Thymus (tissue), 11 donors: ENCODE data around the gene MPPED1. TPM values are rescaled to one million over a fixed set of nuclear protein-coding genes. Genes with fewer than 3 reads are reported as not detected.

ENCODE experiments used
- DNase-seq, 9 donors: peaks; one replicate each; pipeline ENCODE4 v3.0.0-alpha.2; 2013; ENCODE audit warnings: low spot score in 9 of 9, low read depth in 6 of 9, missing footprints in 1 of 9
- H3K27ac ChIP-seq, 2 donors: one replicate each; pipeline ENCODE4 v1.5.1; 2013; ENCODE audit warnings: control low read depth in 1 of 2, low read depth in 1 of 2, low read length in 1 of 2, mild to moderate bottlenecking in 1 of 2, moderate library complexity in 1 of 2
- H3K27me3 ChIP-seq, 2 donors: one replicate each; pipeline ENCODE4 v1.5.1; 2013; ENCODE audit warnings: low read length in 1 of 2; ENCODE audit not compliant: control insufficient read depth in 2 of 2, insufficient read depth in 1 of 2
- H3K36me3 ChIP-seq, 2 donors: one replicate each; pipeline ENCODE4 v1.5.1; 2013; ENCODE audit warnings: low read length in 1 of 2, mild to moderate bottlenecking in 1 of 2, moderate library complexity in 1 of 2; ENCODE audit not compliant: control insufficient read depth in 2 of 2, insufficient read depth in 2 of 2
- H3K4me1 ChIP-seq, 2 donors: one replicate each; pipeline ENCODE4 v1.5.1; 2013; ENCODE audit warnings: low read length in 2 of 2; ENCODE audit not compliant: control insufficient read depth in 2 of 2, insufficient read depth in 2 of 2
- H3K4me3 ChIP-seq, 2 donors: one replicate each; pipeline ENCODE4 v1.5.1; 2013; ENCODE audit warnings: low read length in 2 of 2, control low read depth in 1 of 2, mild to moderate bottlenecking in 1 of 2
- H3K9me3 ChIP-seq, 2 donors: one replicate each; pipeline ENCODE4 v1.5.1; 2013; ENCODE audit warnings: low read length in 1 of 2, mild to moderate bottlenecking in 1 of 2; ENCODE audit not compliant: control insufficient read depth in 2 of 2, insufficient read depth in 1 of 2
- WGBS: extraction: QIAGEN DNeasy Blood & Tissue Kit; methylation state at CpG from one replicate; pipeline ENCODE4 v1.1.7; 2013; 5-methylcytosine and 5-hydroxymethylcytosine counted together
- polyA plus RNA-seq: library from polyadenylated mRNA; stranded (reverse); fragments of 200-250 nt; gene quantifications from one replicate; pipeline ENCODE4 v1.2.3, GENCODE V29; 2013
- total RNA-seq: library from RNA; stranded (reverse); fragments of 120-200 nt; gene quantifications from one replicate; pipeline ENCODE4 v1.2.4, GENCODE V29; 2013
- donor health status: healthy.

The MPPED1 gene
- total and polyA plus RNA-seq, 2 donors: 0.19 to 6.5 TPM

DNA sequence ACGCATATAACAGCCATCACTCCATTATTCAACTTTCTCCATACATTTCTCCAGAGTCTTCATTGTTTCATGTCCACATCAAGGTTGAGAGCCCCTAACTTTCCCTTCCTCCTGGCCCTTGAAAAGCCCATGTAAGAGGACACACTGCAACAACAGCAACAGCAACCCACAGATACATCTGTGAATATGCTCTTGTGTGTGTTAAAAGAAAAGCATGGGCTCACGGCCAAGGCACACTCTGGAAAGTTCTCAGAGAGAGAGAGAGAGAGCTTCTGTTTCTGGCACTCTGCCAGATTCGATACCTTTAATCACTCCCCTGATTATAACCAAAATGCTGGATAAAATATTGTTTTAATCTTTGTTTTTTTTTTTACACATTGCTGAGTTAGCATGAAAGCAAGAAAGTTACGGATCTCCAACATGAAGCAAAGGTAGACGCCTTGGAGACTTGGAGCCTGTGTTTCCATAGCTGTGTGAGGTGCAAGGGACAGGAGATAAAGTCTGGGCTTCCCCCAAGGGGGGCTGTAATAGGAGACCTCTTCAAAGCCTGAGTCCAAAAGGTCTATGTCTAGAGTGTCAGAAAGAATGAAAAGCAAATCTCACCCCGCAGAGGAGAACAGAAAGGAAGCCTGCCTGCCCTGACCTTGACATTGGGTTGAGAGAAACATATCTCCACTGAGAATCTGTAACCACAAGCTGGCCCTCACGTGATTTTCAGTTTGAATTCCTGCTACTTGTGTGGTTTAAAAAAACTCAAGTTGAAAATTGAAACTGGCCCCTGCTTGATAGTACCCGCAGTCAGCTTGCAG lies 33.7 kb upstream of the MPPED1 start:
- Histone ChIP-seq H3K27me3 (no peaks in the 10 kb centered on the region), H3K27ac (peak overlapping the region in 1 of 2 donors; percentile 6)
- DNase-seq: peak in 2 of 9 donors; percentile 9 to 30

DNA sequence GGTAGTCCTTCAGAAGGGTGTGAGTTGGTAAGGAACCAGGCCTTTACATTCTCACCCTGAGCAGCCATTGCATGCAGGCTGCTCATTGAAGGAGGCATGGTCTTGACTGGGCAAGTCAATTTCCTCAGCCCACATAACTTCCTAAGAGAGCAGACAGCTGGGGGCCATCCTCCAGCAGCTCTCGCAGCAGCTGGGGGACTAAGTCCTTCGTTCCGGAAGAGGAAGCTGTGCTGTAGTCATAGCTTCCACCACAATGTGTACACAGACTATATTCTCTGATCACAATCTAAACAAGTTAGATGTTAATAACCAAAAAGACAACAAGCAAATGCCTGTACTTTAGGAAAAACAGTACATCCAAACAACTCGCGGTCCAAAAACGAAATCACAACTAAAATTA lies 30.1 kb upstream of the MPPED1 start:
- WGBS: 58% methylated on average over 6 of the region's 6 CpGs
- Histone ChIP-seq H3K9me3 (no peaks in the 10 kb centered on the region), H3K4me3 (no peak overlapping the region), H3K4me1 (peaks cover 6 to 22% of the 10 kb centered on the region in 2 donors), H3K27ac (no peak overlapping the region), H3K36me3 (no peaks in the 10 kb centered on the region), H3K27me3 (peaks cover 0 to 9% of the 10 kb centered on the region in 2 donors)
- peak in 5 of 9 donors; percentile 17 to 72 (median 40) for DNase-seq

More for the DNA sequence above, 33.7 kb upstream of the MPPED1 start:
- Histone ChIP-seq H3K9me3 (peaks cover 0 to 3% of the 10 kb centered on the region in 2 donors), H3K36me3 (no peaks in the 10 kb centered on the region), H3K4me1 (peaks cover 6 to 25% of the 10 kb centered on the region in 2 donors), H3K4me3 (no peak overlapping the region)
- WGBS: 24% methylated on average over 8 of the region's 8 CpGs

DNA sequence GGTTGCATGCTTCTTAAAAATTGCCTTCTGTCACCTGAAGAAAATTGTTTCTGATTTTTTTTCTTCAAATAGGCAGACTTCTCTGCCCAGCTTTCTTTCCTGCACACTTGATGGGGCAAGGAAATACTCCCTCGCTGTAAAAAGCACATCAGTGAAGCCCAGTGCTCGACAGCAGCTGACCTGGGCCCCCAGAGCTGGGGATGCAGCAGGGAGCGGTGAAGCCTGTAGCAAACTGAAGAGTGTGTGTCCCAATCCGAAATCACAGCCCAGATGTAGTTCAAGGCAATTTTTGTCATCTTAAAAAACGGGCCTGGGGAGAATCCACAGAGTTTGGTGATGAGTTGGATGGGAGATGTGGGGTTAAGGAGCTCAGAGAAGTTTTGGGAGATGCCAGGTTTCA lies 27.0 kb upstream of the MPPED1 start:
- Histone ChIP-seq H3K9me3 (no peaks in the 10 kb centered on the region), H3K27me3 (peaks cover 0 to 32% of the 10 kb centered on the region in 2 donors), H3K36me3 (no peaks in the 10 kb centered on the region), H3K4me3 (no peak overlapping the region), H3K4me1 (peaks cover 2 to 5% of the 10 kb centered on the region in 2 donors), H3K27ac (no peak overlapping the region)
- no peak for DNase-seq
- 85% methylated on average over 5 of the region's 5 CpGs for WGBS

DNA sequence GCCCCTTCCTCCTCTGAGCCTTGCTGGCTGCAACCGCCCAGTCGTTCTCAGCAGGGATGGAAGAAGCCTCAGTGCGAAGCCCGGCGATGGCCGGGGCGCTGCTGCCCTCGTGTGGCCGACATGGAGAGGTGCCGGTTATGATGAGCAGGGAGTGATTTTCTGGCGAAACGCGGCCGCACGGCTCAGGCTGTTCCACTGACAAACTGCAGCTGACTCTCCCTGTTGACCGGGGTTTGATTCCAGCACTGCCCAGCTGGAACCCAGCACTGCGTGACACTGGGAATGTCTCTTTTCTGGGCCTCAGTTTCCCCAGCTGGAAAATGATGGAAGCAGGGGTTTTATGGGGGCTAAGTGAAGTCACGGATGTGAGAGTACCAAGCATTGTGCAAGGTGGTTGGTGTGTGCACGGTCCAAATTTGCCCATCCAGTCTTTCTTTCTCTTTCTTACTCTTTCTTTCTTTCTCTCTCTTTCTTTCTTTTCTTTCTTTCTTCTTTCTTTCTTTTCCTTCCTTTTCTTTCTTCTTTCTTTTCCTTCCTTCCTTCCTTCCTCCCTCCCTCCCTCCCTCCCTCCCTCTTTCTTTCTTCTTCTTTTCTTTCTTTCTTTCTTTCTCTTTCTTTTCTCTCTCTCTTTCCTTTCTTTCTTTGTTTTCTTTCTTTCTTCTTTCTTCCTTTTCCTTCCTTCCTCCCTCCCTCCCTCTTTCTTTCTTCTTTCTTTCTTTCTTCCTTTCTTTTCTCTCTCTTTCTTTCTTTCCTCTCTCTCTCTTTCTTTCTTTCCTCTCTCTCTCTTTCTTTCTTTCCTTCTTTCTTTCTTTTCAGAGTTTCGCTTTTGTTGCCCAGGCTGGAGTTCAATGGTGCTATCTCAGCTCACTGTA lies 25.8 kb upstream of the MPPED1 start:
- 11% methylated on average over 20 of the region's 20 CpGs for WGBS
- no peaks in the 10 kb centered on the region for H3K36me3 ChIP-seq
- no peak overlapping the region for H3K27ac ChIP-seq
- no peaks in the 10 kb centered on the region for H3K9me3 ChIP-seq
- peaks cover 0 to 32% of the 10 kb centered on the region in 2 donors for H3K27me3 ChIP-seq
- H3K4me1 ChIP-seq: peaks cover 2 to 5% of the 10 kb centered on the region in 2 donors
- peak in 7 of 9 donors; percentile 39 to 83 (median 64) for DNase-seq
- no peak overlapping the region for H3K4me3 ChIP-seq

DNA sequence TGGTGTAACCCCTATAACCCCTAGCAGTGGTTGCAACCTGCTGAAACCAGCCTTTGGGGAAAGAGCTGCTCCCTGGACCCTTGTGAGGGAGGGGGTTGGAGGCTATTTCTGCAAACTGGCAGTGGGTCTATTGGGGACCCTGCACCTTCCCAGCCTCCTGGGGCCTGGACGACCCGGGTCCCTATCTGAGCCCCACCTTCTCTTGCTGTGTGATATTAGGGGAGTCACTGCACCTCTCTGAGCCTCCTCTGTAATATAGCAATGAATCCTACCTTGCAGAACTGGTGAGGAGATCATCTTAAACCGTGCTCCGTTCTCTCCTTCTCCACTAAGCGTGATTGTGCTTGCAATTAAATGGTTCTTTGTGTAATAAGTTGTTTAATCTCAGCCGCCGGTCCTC lies 24.0 kb upstream of the MPPED1 start:
- Histone ChIP-seq H3K9me3 (no peaks in the 10 kb centered on the region), H3K36me3 (no peaks in the 10 kb centered on the region), H3K4me1 (no peaks in the 10 kb centered on the region), H3K4me3 (no peak overlapping the region), H3K27me3 (peaks cover 0 to 32% of the 10 kb centered on the region in 2 donors), H3K27ac (no peak overlapping the region)
- 70% methylated on average over 7 of the region's 7 CpGs for WGBS
- no peak for DNase-seq

DNA sequence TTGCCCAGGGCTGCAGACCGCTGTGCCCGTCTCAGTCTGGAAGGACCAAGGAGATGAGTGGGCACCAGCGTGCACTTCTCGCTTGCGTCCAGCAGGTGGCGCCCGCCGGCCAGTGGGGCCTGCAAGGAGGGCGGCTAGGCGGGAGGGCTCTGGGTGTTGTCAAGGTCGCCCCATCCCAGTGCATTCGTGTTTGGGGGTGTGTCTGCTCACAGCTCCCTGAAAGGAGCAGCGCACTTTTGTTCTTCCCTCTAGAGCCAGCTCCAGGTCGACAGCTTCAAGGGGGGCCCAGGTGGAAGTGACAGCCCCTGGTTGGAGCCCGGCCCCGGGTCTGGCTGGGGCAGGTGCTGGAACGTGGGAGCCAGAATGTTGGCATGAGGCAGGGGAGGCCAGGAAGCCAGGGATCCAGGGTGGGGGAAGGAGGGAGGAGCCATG lies 23.4 kb upstream of the MPPED1 start:
- WGBS: 17% methylated on average over 17 of the region's 17 CpGs
- peaks cover 0 to 32% of the 10 kb centered on the region in 2 donors for H3K27me3 ChIP-seq
- H3K36me3 ChIP-seq: no peaks in the 10 kb centered on the region
- no peak overlapping the region for H3K4me3 ChIP-seq
- H3K27ac ChIP-seq: no peak overlapping the region
- H3K4me1 ChIP-seq: no peaks in the 10 kb centered on the region
- DNase-seq: peak in 5 of 9 donors; percentile 40 to 65 (median 59)
- H3K9me3 ChIP-seq: no peaks in the 10 kb centered on the region

DNA sequence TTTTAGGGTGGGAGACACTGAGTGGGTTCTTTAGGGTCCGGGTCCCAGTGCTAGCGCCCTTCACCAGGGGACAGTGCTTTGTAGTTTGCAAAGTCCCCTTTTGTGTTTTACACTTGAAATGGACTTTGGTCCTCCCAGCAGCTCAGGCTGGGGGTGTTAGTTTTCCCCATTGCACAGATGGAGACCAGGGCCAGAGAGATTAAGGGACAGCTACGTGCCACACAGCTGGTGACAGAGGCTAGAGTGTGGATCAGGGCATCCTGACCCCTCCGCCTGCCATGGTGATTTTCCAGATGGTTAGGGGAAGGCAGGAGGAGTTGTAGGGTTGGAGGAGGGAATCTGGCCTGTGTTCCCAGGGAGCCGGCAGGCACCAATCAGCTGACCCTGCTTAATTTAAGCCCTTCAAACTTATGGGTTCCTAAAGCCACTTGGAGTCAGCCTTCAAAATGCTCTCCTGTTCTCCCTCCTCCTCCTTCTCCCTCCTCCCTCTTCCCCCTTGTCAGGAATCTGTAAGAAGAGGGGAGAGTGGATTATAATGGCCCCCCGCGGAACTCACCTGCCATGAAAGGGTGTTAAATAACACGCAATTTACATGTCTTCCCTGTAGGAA lies 22.5 kb upstream of the MPPED1 start:
- Histone ChIP-seq H3K4me3 (no peak overlapping the region), H3K27ac (no peak overlapping the region), H3K27me3 (peaks cover 0 to 32% of the 10 kb centered on the region in 2 donors), H3K4me1 (no peaks in the 10 kb centered on the region), H3K36me3 (no peaks in the 10 kb centered on the region), H3K9me3 (no peaks in the 10 kb centered on the region)
- WGBS: 97% methylated on average over 8 of the region's 8 CpGs
- DNase-seq: no peak

DNA sequence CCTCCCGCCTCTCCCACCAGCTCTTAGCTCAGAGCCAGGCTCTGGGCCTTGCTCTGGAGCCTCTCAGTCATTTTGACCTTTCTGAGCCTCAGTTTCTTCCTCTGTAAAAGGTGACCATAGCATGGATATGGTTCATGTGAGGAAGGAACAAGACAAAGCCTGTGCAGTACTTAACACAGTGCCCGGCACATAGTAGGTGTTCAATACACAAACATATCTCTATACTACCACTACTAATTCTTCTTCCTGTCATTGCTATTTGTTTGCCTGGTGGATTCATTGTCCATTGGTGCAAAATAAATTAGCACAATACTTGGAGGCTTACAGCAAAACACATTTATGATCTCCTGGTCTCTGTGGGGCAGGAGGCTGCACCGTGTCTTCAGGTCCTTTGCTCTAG lies 21.6 kb upstream of the MPPED1 start:
- Histone ChIP-seq H3K9me3 (no peaks in the 10 kb centered on the region), H3K36me3 (no peaks in the 10 kb centered on the region), H3K4me1 (no peaks in the 10 kb centered on the region), H3K27ac (no peak overlapping the region), H3K4me3 (no peak overlapping the region), H3K27me3 (peaks cover 0 to 32% of the 10 kb centered on the region in 2 donors)
- no peak for DNase-seq
- WGBS: 92% methylated on average over 3 of the region's 3 CpGs
